H1 (cell line): ENCODE measurements around the gene EPHA2. TPM values are rescaled to one million over a fixed set of nuclear protein-coding genes. Genes with fewer than 3 reads are reported as not detected.

ENCODE experiments used
- CTCF ChIA-PET: fragments of 300-600 bp; sonication (Branson Sonifier 250); formaldehyde crosslinking; loops from one replicate; lab custom pipeline; 2021; ENCODE audit not compliant: partially characterized antibody; lab: Charles Lee
- POLR2A ChIA-PET: fragments of 300-600 bp; sonication (Branson Sonifier 250); formaldehyde crosslinking; loops from one replicate; lab custom pipeline; 2021; ENCODE audit warnings: inconsistent platforms; ENCODE audit not compliant: partially characterized antibody; lab: Charles Lee
- DNase-seq, 2 experiments: peaks; one replicate each; pipeline versions ENCODE4 v3.0.0 to v3.0.0-alpha.2; 2010 to 2022; ENCODE audit warnings: low spot score in 2 of 2, low read depth in 1 of 2, mixed read lengths in 1 of 2
- FAIRE-seq: peaks from 2 replicates; lab custom pipeline; 2011; peaks lifted over from hg19 to GRCh38; lab: Jason Lieb, UNC
- H2AFZ ChIP-seq: 2 replicates; pipeline ENCODE4 v1.8.1; 2012; ENCODE audit warnings: low read length, inconsistent platforms
- H2AK5ac ChIP-seq: 2 replicates; pipeline ENCODE4 v1.6.1; 2013; ENCODE audit warnings: low read depth, low read length
- H2BK120ac ChIP-seq: replicated peaks from 2 replicates; pipeline ENCODE3; 2013; ENCODE audit warnings: low read depth, low read length, inconsistent platforms
- H2BK12ac ChIP-seq: 2 replicates; pipeline ENCODE4 v1.6.1; 2013; ENCODE audit warnings: low read depth, low read length
- H2BK15ac ChIP-seq: 2 replicates; pipeline ENCODE4 v1.6.1; 2013; ENCODE audit warnings: low read length
- H2BK20ac ChIP-seq: 2 replicates; pipeline ENCODE4 v1.6.1; 2013; ENCODE audit warnings: low read length
- H2BK5ac ChIP-seq: 2 replicates; pipeline ENCODE4 v1.6.1; 2013; ENCODE audit warnings: low read depth, low read length
- H3K14ac ChIP-seq: 2 replicates; pipeline ENCODE4 v1.6.1; 2013; ENCODE audit warnings: inconsistent platforms; ENCODE audit not compliant: insufficient read length
- H3K18ac ChIP-seq: 2 replicates; pipeline ENCODE4 v1.6.1; 2013; ENCODE audit warnings: low read length; ENCODE audit errors: extremely low read depth
- H3K23ac ChIP-seq: 2 replicates; pipeline ENCODE4 v1.6.1; 2013; ENCODE audit warnings: inconsistent platforms; ENCODE audit not compliant: insufficient read length
- H3K23me2 ChIP-seq: 2 replicates; pipeline ENCODE4 v1.6.1; 2013; ENCODE audit warnings: low read depth, low read length
- H3K27ac ChIP-seq: 2 replicates; pipeline ENCODE4 v1.6.1; 2011; ENCODE audit warnings: low read depth, low read length, inconsistent platforms
- H3K27me3 ChIP-seq, 4 experiments: replicated peaks in 1 of 4; 1 replicate in 1 of 4; 2 replicates in 3 of 4; pipeline versions ENCODE4 v1.6.1 to v1.8.1; 2011 to 2013; ENCODE audit warnings: low read length in 3 of 4, mild to moderate bottlenecking in 3 of 4, inconsistent platforms in 2 of 4, mixed read lengths in 2 of 4, moderate library complexity in 1 of 4; ENCODE audit not compliant: control insufficient read depth in 3 of 4, insufficient read depth in 3 of 4; ENCODE audit errors: extremely low read depth in 1 of 4
- H3K36me3 ChIP-seq, 4 experiments: 2 replicates each; pipeline versions ENCODE4 v1.6.1 to v1.8.1; 2011 to 2013; ENCODE audit warnings: mild to moderate bottlenecking in 4 of 4, low read length in 3 of 4, moderate library complexity in 2 of 4, control low read depth in 1 of 4, inconsistent platforms in 1 of 4; ENCODE audit not compliant: insufficient read depth in 4 of 4, control insufficient read depth in 2 of 4
- H3K4ac ChIP-seq: replicated peaks from 2 replicates; pipeline ENCODE3; 2013; ENCODE audit warnings: low read length, low read depth, mixed read lengths, inconsistent platforms; ENCODE audit not compliant: insufficient read length
- H3K4me1 ChIP-seq, 4 experiments: replicated peaks in 1 of 4; 1 replicate in 1 of 4; 2 replicates in 3 of 4; pipeline versions ENCODE4 v1.6.1 to v1.8.1; 2011 to 2013; ENCODE audit warnings: low read length in 3 of 4, inconsistent platforms in 2 of 4, mixed read lengths in 1 of 4; ENCODE audit not compliant: insufficient read depth in 4 of 4, control insufficient read depth in 3 of 4
- H3K4me2 ChIP-seq, 2 experiments: 2 replicates each; pipeline versions ENCODE4 v1.6.1 to v1.8.1; 2011 to 2013; ENCODE audit warnings: low read depth in 2 of 2, low read length in 2 of 2, control low read depth in 1 of 2, inconsistent platforms in 1 of 2, mild to moderate bottlenecking in 1 of 2; ENCODE audit not compliant: insufficient read depth in 1 of 2
- H3K4me3 ChIP-seq, 4 experiments: fragments of 200-600, 300-600 bp in 1 of 4; sonication (generic), shearing (Covaris generic), sonication (Bioruptor Twin) in 1 of 4; 2 replicates each; pipeline versions ENCODE4 v1.5.1 to v1.8.1; 2011 to 2016; ENCODE audit warnings: low read length in 4 of 4, low read depth in 3 of 4, control low read depth in 2 of 4, inconsistent platforms in 2 of 4, mild to moderate bottlenecking in 2 of 4, mixed read lengths in 1 of 4, moderate library complexity in 1 of 4; ENCODE audit not compliant: insufficient read depth in 2 of 4; ENCODE audit errors: extremely low read depth in 1 of 4
- H3K56ac ChIP-seq: replicated peaks from 2 replicates; pipeline ENCODE3; 2013; ENCODE audit warnings: low read depth, mild to moderate bottlenecking, mixed read lengths, low read length, inconsistent platforms; ENCODE audit not compliant: insufficient read length
- H3K79me1 ChIP-seq: 2 replicates; pipeline ENCODE4 v1.6.1; 2013; ENCODE audit warnings: low read depth, low read length, control low read depth
- H3K79me2 ChIP-seq, 2 experiments: 2 replicates each; pipeline versions ENCODE4 v1.6.1 to v1.8.1; 2012 to 2013; ENCODE audit warnings: low read length in 2 of 2, mild to moderate bottlenecking in 2 of 2, inconsistent platforms in 1 of 2; ENCODE audit not compliant: insufficient read depth in 2 of 2, control insufficient read depth in 1 of 2
- H3K9ac ChIP-seq, 4 experiments: replicated peaks in 1 of 4; 1 replicate in 1 of 4; 2 replicates in 3 of 4; pipeline versions ENCODE4 v1.6.1 to v1.8.1; 2011 to 2013; ENCODE audit warnings: low read depth in 3 of 4, low read length in 3 of 4, control low read depth in 2 of 4, mild to moderate bottlenecking in 2 of 4, moderate library complexity in 2 of 4, inconsistent platforms in 1 of 4; ENCODE audit errors: extremely low read depth in 1 of 4
- H3K9me3 ChIP-seq, 2 experiments: 2 replicates each; pipeline versions ENCODE4 v1.6.1 to v1.8.1; 2012 to 2013; ENCODE audit warnings: mild to moderate bottlenecking in 2 of 2, moderate library complexity in 2 of 2, control low read depth in 1 of 2, inconsistent platforms in 1 of 2, low read depth in 1 of 2, low read length in 1 of 2, mixed read lengths in 1 of 2; ENCODE audit not compliant: insufficient read depth in 2 of 2
- H4K20me1 ChIP-seq, 2 experiments: replicated peaks in 1 of 2; 2 replicates each; pipeline versions ENCODE3 to v1.8.1; 2011 to 2013; ENCODE audit warnings: inconsistent platforms in 2 of 2, low read length in 2 of 2, mild to moderate bottlenecking in 1 of 2; ENCODE audit not compliant: insufficient read depth in 2 of 2, control insufficient read depth in 1 of 2
- H4K5ac ChIP-seq: 2 replicates; pipeline ENCODE4 v1.6.1; 2013; ENCODE audit warnings: low read length, low read depth, mixed read lengths, inconsistent platforms; ENCODE audit not compliant: insufficient read length
- H4K8ac ChIP-seq: 2 replicates; pipeline ENCODE4 v1.8.0; 2013; ENCODE audit warnings: mild to moderate bottlenecking, moderate library complexity, low read length, inconsistent platforms; ENCODE audit not compliant: insufficient read depth; ENCODE audit errors: extremely low read depth
- H4K91ac ChIP-seq: replicated peaks from 2 replicates; pipeline ENCODE3; 2013; ENCODE audit warnings: low read length, mixed read lengths, inconsistent platforms; ENCODE audit not compliant: insufficient read length
- CBX5 ChIP-seq: fragments of 300-800, 300-1000 bp; sonication (generic); IDR thresholded peaks from 2 replicates; pipeline ENCODE4 v1.7.1; 2016; ENCODE audit warnings: antibody characterized with exemption, low read length, low read depth
- CHD1 ChIP-seq: IDR thresholded peaks from 2 replicates; pipeline ENCODE4 v1.6.1; 2012; ENCODE audit warnings: low read depth, low read length, improper control_type of control experiment
- EP300 ChIP-seq, 2 experiments: IDR thresholded peaks; 1 replicate in 1 of 2; 2 replicates in 1 of 2; pipeline ENCODE4 v1.6.1; 2011 to 2012; ENCODE audit warnings: low read depth in 2 of 2, low read length in 2 of 2, mild to moderate bottlenecking in 2 of 2, borderline replicate concordance in 1 of 2, inconsistent platforms in 1 of 2, moderate library complexity in 1 of 2
- GTF2F1 ChIP-seq: IDR thresholded peaks from 2 replicates; pipeline ENCODE4 v1.6.1; 2012; ENCODE audit warnings: low read depth, low read length, improper control_type of control experiment, borderline replicate concordance
- KDM5A ChIP-seq: fragments of 200-600 bp; IDR thresholded peaks from 2 replicates; pipeline ENCODE4 v1.7.1; 2012; ENCODE audit warnings: mild to moderate bottlenecking, low read length, inconsistent platforms, mixed read lengths
- POU5F1 ChIP-seq: IDR thresholded peaks from 2 replicates; pipeline ENCODE4 v1.6.1; 2011; ENCODE audit warnings: low read depth, mild to moderate bottlenecking, low read length, moderate library complexity
- RNF2 ChIP-seq: fragments of 200-900, 300-1000 bp; sonication (generic); IDR thresholded peaks from 2 replicates; pipeline ENCODE4 v1.7.1; 2016; ENCODE audit warnings: borderline replicate concordance, low read depth, mild to moderate bottlenecking, antibody characterized with exemption, low read length; ENCODE audit not compliant: poor library complexity, severe bottlenecking; ENCODE audit errors: missing control alignments
- RXRA ChIP-seq: IDR thresholded peaks from 2 replicates; pipeline ENCODE4 v1.6.1; 2011; ENCODE audit warnings: low read depth, mild to moderate bottlenecking, low read length, moderate library complexity; ENCODE audit not compliant: insufficient read depth
- SUZ12 ChIP-seq: fragments of 200-600 bp; sonication (generic); IDR thresholded peaks from 2 replicates; pipeline ENCODE4 v1.6.1; 2012; ENCODE audit warnings: mild to moderate bottlenecking, inconsistent platforms, low read length, moderate library complexity, mixed read lengths
- TAF7 ChIP-seq: optimal IDR thresholded peaks from 2 replicates; pipeline ENCODE3; 2011; ENCODE audit warnings: low read depth, mild to moderate bottlenecking, inconsistent platforms, low read length, moderate library complexity, borderline replicate concordance
- TBP ChIP-seq: IDR thresholded peaks from 2 replicates; pipeline ENCODE4 v1.6.1; 2011; ENCODE audit warnings: low read depth, low read length, improper control_type of control experiment
- WGBS, 2 experiments: shearing (Covaris generic) in 1 of 2; methylation state at CpG; one replicate each; pipeline versions ENCODE4 v1.1.6 to v1.1.7; 2013 to 2015; ENCODE audit warnings: low lambda C conversion rate in 2 of 2, mixed read lengths in 2 of 2, inconsistent platforms in 1 of 2, low coverage in 1 of 2, missing lambda C conversion rate in 1 of 2; ENCODE audit not compliant: insufficient replicate concordance in 2 of 2, insufficient coverage in 1 of 2, insufficient read length in 1 of 2; ENCODE audit errors: extremely low coverage in 1 of 2, missing lambda C conversion rate in 1 of 2; 5-methylcytosine and 5-hydroxymethylcytosine counted together
- polyA plus RNA-seq, 7 experiments: library from polyadenylated mRNA; depleted of rRNA in 3 of 7; stranded (reverse) in 5 of 7; unstranded in 2 of 7; fragments of >200 nt in 5 of 7; fragments of 200-250 nt in 2 of 7; gene quantifications; 1 replicate in 5 of 7; 2 replicates in 1 of 7; 4 replicates in 1 of 7; pipeline versions ENCODE4 v1.2.1 to v1.2.3, GENCODE V29; 2011 to 2013; ENCODE audit warnings: missing spikeins in 2 of 7, mixed read lengths in 2 of 7
- total RNA-seq: library from RNA; stranded (reverse); fragmentation: NEBNext Ultra II Directional; extraction: Animal tissue kit (Norgen Biotek cat#: 25700); gene quantifications from 2 replicates; pipeline ENCODE4 v1.2.1, GENCODE V29; 2021
- TF ChIP-seq, protein P1 (sequence below): IDR thresholded peaks from 2 replicates; pipeline ENCODE4 v1.6.1; 2011; ENCODE audit warnings: low read length, improper control_type of control experiment

The EPHA2 gene
- total and polyA plus RNA-seq, 2 of the 8 experiments (the other 6 are each of a cell fraction or from before 2014, with no cell fraction given) = 26.8 to 33.6 TPM

DNA sequence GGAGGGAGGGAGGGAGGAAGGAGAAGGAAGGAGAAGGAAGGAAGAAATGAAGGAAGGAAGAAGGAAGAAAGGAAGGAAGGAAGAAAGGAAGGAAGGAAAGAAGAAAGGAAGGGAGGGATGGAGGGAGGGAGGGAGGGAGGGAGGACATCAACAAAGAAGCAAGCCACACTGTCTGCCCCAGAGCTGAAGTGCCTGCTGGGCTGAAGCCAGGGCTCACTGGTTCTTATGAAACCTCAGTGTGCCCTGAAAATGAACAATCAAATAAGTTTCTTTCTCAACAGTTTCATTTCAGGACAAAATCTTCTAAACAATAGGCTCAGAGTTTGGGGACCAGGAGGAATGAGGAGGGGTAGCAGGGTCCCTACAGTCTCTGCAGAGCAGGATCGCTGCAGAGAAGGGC is 35.4 kb upstream of the EPHA2 start:
- H3K18ac ChIP-seq = no peak overlapping the region
- FAIRE-seq (no peak), DNase-seq (no peak)
- H3K27ac ChIP-seq = no peak overlapping the region
- H2AK5ac ChIP-seq = no peak overlapping the region
- CTCF ChIA-PET = interaction anchor here (0.8 to 17.1 kb wide), 10 partner anchors 10 to 249 kb away, joined by 3 to 569 read pairs (median 4); partner anchors contain the start of genes FAM131C and NECAP2
- no peaks in the 10 kb centered on the region for H3K79me2 ChIP-seq
- no peak overlapping the region for H3K14ac ChIP-seq
- H4K20me1 ChIP-seq = no peaks in the 10 kb centered on the region
- POLR2A ChIA-PET = interaction anchor here (0.9 to 1.3 kb wide), 4 partner anchors 9 to 113 kb away, joined by 3 to 4 read pairs (median 4); partner anchors contain the start of gene ARHGEF19
- no peak overlapping the region for H2BK15ac ChIP-seq
- H3K23me2 ChIP-seq = no peaks in the 10 kb centered on the region; the same call in 1 of the 2 replicates
- H3K4me2 ChIP-seq = no peak overlapping the region
- H3K9ac ChIP-seq = no peak overlapping the region
- no peak overlapping the region for H3K4me3 ChIP-seq
- no peak overlapping the region for H2BK120ac ChIP-seq
- H4K91ac ChIP-seq = no peak overlapping the region
- WGBS, 2 experiments = 93% methylated on average over 1 of the region's 1 CpG; no CpG with 5 or more reads in 1 of the 2 experiments
- H4K5ac ChIP-seq = no peak overlapping the region
- no peak overlapping the region for H2BK20ac ChIP-seq
- no peaks in the 10 kb centered on the region for H3K36me3 ChIP-seq
- H3K4me1 ChIP-seq = no peaks in the 10 kb centered on the region
- H2BK12ac ChIP-seq = no peak overlapping the region
- H3K56ac ChIP-seq = no peak overlapping the region
- H3K23ac ChIP-seq = no peak overlapping the region
- no peak overlapping the region for H2AFZ ChIP-seq
- no peaks in the 10 kb centered on the region for H3K27me3 ChIP-seq
- H3K9me3 ChIP-seq = no peaks in the 10 kb centered on the region
- H3K4ac ChIP-seq = no peak overlapping the region
- H4K8ac ChIP-seq = no peak overlapping the region
- no peak overlapping the region for H2BK5ac ChIP-seq
- no peaks in the 10 kb centered on the region for H3K79me1 ChIP-seq
- TF ChIP-seq RNF2 (no peak), CBX5 (no peak), TBP (no peak), KDM5A (no peak), RXRA (no peak), SUZ12 (no peak), GTF2F1 (no peak), CHD1 (no peak), TAF7 (no peak), EP300 (IDR thresholded peaks at IDR 0.05; ENCODE audit: borderline replicate concordance in 1 of 2, low read depth in 2 of 2, low read length in 2 of 2) (no peak), POU5F1 (no peak)
- TF ChIP-seq, protein P1, sequence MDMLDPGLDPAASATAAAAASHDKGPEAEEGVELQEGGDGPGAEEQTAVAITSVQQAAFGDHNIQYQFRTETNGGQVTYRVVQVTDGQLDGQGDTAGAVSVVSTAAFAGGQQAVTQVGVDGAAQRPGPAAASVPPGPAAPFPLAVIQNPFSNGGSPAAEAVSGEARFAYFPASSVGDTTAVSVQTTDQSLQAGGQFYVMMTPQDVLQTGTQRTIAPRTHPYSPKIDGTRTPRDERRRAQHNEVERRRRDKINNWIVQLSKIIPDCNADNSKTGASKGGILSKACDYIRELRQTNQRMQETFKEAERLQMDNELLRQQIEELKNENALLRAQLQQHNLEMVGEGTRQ = no peak
